Glutamatergic neuron (in vitro differentiated cells): ENCODE results near the gene CCIN. TPM values are rescaled to one million over a fixed set of nuclear protein-coding genes. Genes with fewer than 3 reads are reported as not detected.
A peak's percentile ranks its signal among the peaks of the same experiment; 100 is the strongest.

ENCODE experiments used
- DNase-seq: peaks from one replicate; pipeline ENCODE4 v3.0.0; 2022
- H3K27ac Mint-ChIP-seq: one replicate; pipeline ENCODE4 v1.8.0; 2020; ENCODE audit warnings: mild to moderate bottlenecking, mixed read lengths, inconsistent platforms; ENCODE audit not compliant: unreplicated experiment
- H3K27me3 Mint-ChIP-seq: one replicate; pipeline ENCODE4 v1.8.0; 2020; ENCODE audit warnings: mild to moderate bottlenecking, moderate library complexity, mixed read lengths, inconsistent platforms; ENCODE audit not compliant: unreplicated experiment
- H3K36me3 Mint-ChIP-seq: one replicate; pipeline ENCODE4 v1.8.0; 2020; ENCODE audit warnings: mild to moderate bottlenecking, mixed read lengths, inconsistent platforms; ENCODE audit not compliant: unreplicated experiment
- H3K4me1 Mint-ChIP-seq: one replicate; pipeline ENCODE4 v1.8.0; 2020; ENCODE audit warnings: mild to moderate bottlenecking, low read depth, mixed read lengths, inconsistent platforms; ENCODE audit not compliant: unreplicated experiment
- H3K4me3 Mint-ChIP-seq: one replicate; pipeline ENCODE4 v1.8.0; 2020; ENCODE audit warnings: mild to moderate bottlenecking, mixed read lengths, inconsistent platforms; ENCODE audit not compliant: unreplicated experiment
- H3K9me3 Mint-ChIP-seq: one replicate; pipeline ENCODE4 v1.8.0; 2020; ENCODE audit warnings: mild to moderate bottlenecking, moderate library complexity, mixed read lengths, inconsistent platforms; ENCODE audit not compliant: unreplicated experiment
- CTCF ChIP-seq: fragments of 200-600 bp; sonication (generic); IDR thresholded peaks from one replicate; pipeline ENCODE4 v1.5.0; 2021; ENCODE audit not compliant: partially characterized antibody, unreplicated experiment
- total RNA-seq: library from RNA; stranded (reverse); fragmentation: NEBNext Ultra II Directional; extraction: Animal tissue kit (Norgen Biotek cat#: 25700); gene quantifications from one replicate; pipeline ENCODE4 v1.2.1, GENCODE V29; 2021; ENCODE audit not compliant: unreplicated experiment

Gene CCIN
- total RNA-seq, 1 donor from 2014 or later, result 0.22 TPM

GRCh38 chr9:36163786-36164170 is 5.4 kb upstream of the CCIN start:
- no peak for DNase-seq
- peaks cover 10% of the 10 kb centered on the region for H3K9me3 Mint-ChIP-seq
- TF ChIP-seq CTCF, result no peak
- peaks cover 12% of the 10 kb centered on the region for H3K27me3 Mint-ChIP-seq
- H3K27ac Mint-ChIP-seq, result peak overlapping the region; percentile 87
- H3K4me3 Mint-ChIP-seq, result peak overlapping the region; percentile 52
- peaks cover 8% of the 10 kb centered on the region for H3K36me3 Mint-ChIP-seq
- H3K4me1 Mint-ChIP-seq, result peaks cover 15% of the 10 kb centered on the region

GRCh38 chr9:36164372-36164771 is 4.8 kb upstream of the CCIN start:
- Mint-ChIP-seq H3K36me3 (peaks cover 3% of the 10 kb centered on the region), H3K27me3 (peaks cover 12% of the 10 kb centered on the region), H3K4me3 (no peak overlapping the region), H3K4me1 (peaks cover 15% of the 10 kb centered on the region), H3K9me3 (peaks cover 10% of the 10 kb centered on the region), H3K27ac (peak overlapping the region; percentile 87)
- TF ChIP-seq CTCF, result no peak
- DNase-seq, result no peak

- no peak for TF ChIP-seq CTCF
Measured at GRCh38 chr9:36164989-36165388, 4.2 kb upstream of the CCIN start.

GRCh38 chr9:36165826-36166167 is 3.4 kb upstream of the CCIN start:
- DNase-seq, result no peak
- Mint-ChIP-seq H3K36me3 (no peaks in the 10 kb centered on the region), H3K4me3 (no peak overlapping the region), H3K27ac (peak overlapping the region; percentile 5), H3K27me3 (peaks cover 10% of the 10 kb centered on the region), H3K4me1 (peaks cover 15% of the 10 kb centered on the region), H3K9me3 (peaks cover 10% of the 10 kb centered on the region)
- no peak for TF ChIP-seq CTCF

More at GRCh38 chr9:36164989-36165388, 4.2 kb upstream of the CCIN start:
- Mint-ChIP-seq H3K4me1 (peaks cover 15% of the 10 kb centered on the region), H3K27me3 (peaks cover 12% of the 10 kb centered on the region), H3K27ac (peak overlapping the region; percentile 43), H3K36me3 (no peaks in the 10 kb centered on the region), H3K9me3 (peaks cover 10% of the 10 kb centered on the region), H3K4me3 (peak overlapping the region; percentile 12)
- no peak for DNase-seq

- peak; percentile 85 for TF ChIP-seq CTCF
- Mint-ChIP-seq H3K27ac (no peak overlapping the region), H3K27me3 (peaks cover 9% of the 10 kb centered on the region), H3K36me3 (no peaks in the 10 kb centered on the region), H3K9me3 (peaks cover 9% of the 10 kb centered on the region), H3K4me1 (peaks cover 10% of the 10 kb centered on the region), H3K4me3 (peak overlapping the region; percentile 20)
- peak; percentile 87 for DNase-seq
Measured at GRCh38 chr9:36166168-36166927, 2.8 kb upstream of the CCIN start.
